GM12874 (cell line): ENCODE data around the gene GCNT2.

Experiments
- TF ChIP-seq, protein P1 (sequence below): IDR thresholded peaks from 2 replicates; pipeline ENCODE4 v1.5.1; 2011; ENCODE audit warnings: low read depth, mild to moderate bottlenecking, control low read depth, low read length, moderate library complexity; ENCODE audit not compliant: insufficient read depth

Gene GCNT2

GRCh38 chr6:10554826-10555225 is 33.7 kb downstream of the GCNT2 start:
- TF ChIP-seq, protein P1, sequence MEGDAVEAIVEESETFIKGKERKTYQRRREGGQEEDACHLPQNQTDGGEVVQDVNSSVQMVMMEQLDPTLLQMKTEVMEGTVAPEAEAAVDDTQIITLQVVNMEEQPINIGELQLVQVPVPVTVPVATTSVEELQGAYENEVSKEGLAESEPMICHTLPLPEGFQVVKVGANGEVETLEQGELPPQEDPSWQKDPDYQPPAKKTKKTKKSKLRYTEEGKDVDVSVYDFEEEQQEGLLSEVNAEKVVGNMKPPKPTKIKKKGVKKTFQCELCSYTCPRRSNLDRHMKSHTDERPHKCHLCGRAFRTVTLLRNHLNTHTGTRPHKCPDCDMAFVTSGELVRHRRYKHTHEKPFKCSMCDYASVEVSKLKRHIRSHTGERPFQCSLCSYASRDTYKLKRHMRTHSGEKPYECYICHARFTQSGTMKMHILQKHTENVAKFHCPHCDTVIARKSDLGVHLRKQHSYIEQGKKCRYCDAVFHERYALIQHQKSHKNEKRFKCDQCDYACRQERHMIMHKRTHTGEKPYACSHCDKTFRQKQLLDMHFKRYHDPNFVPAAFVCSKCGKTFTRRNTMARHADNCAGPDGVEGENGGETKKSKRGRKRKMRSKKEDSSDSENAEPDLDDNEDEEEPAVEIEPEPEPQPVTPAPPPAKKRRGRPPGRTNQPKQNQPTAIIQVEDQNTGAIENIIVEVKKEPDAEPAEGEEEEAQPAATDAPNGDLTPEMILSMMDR = no peak

- TF ChIP-seq, protein P1 = no peak
These were observed 34.6 kb downstream of the GCNT2 start for GRCh38 chr6:10555625-10556309.

GRCh38 chr6:10556589-10556988 is 35.4 kb downstream of the GCNT2 start:
- TF ChIP-seq, protein P1 = no peak

- TF ChIP-seq, protein P1 = no peak
These were observed 35.8 kb downstream of the GCNT2 start for GRCh38 chr6:10556992-10557391.

- TF ChIP-seq, protein P1 = no peak
These were observed 36.8 kb downstream of the GCNT2 start for GRCh38 chr6:10557913-10558312.

- TF ChIP-seq, protein P1 = no peak
These were observed 37.4 kb downstream of the GCNT2 start for GRCh38 chr6:10558565-10558964.

DNA sequence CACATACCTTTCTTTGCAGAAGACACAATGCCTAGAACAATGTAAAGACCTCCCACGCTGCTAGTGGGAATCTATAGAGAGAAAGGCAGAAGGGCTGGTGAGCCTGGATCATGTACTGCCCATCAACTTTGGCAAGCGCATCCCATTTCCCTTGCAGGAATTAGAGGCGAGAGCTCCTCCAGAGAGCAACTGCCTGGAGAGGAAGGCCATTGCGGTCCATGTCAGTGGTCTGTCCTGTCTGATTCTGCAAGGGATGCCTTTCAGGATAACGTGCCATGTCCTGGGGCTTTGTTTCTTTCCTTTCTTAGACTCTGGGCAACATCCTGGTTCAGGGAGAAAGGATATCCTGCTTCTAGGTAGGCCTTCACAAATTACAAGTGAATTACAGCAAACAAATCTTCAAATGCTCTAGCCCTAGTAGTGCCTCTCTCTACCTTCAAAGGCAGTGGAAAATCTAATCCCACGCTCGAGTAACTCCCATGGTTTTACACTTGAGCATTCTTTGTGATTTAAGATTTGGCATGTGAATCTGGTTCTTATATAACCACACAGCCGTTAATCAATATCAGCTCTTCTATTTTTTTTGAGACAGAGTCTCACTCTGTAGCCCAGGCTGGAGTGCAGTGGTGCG is 38.5 kb downstream of the GCNT2 start:
- TF ChIP-seq, protein P1 = no peak
